ENCODE data around the gene ATXN1.

DNA sequence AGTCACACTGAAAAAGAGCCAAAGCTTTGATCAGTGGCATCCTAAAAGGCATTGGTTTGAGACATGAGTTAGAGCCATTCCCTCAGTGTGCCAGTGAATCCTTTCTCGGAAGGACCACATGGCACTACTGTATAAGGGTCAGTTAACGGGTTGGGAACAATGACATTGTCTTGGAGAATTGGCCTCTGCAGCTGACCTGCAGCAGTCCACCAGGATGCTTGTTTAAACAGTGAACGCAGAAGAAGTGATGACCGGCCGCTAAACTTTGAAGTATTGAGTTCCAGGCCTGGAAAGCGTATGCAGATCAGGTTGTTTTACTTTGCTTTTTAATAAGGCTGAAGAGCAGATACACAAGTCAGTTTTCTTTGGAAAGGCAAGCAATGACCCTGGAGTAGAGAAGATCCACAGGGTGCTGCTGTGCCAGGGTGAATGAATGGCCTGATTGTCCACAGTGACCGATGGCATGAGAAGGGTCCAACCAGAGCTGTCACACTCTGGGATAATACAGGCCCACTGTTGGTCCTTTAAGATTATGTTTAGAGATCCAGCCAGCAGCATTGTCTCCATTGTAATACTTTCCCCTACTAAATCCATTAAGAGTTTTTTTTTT, 465.1 kb downstream of the ATXN1 start:
- TF ChIP-seq ARNT (IDR thresholded peaks at IDR 0.05) (no peak), FOXA1 (IDR thresholded peaks at IDR 0.05) (no peak), SUZ12 (IDR thresholded peaks at IDR 0.05) (no peak), HDGF (IDR thresholded peaks at IDR 0.05; ENCODE audit: borderline replicate concordance) (no peak), TARDBP (IDR thresholded peaks at IDR 0.05) (no peak), SP1 (IDR thresholded peaks at IDR 0.05) (no peak), LEF1 (IDR thresholded peaks at IDR 0.05; ENCODE audit: borderline replicate concordance) (no peak), BHLHE40 (IDR thresholded peaks at IDR 0.05; ENCODE audit: borderline replicate concordance) (no peak), NFRKB (IDR thresholded peaks at IDR 0.05) (no peak), FOXK2 (IDR thresholded peaks at IDR 0.05) (no peak), FOXM1 (IDR thresholded peaks at IDR 0.05; ENCODE audit: borderline replicate concordance) (no peak), ELF4 (IDR thresholded peaks at IDR 0.05) (no peak)
- TF ChIP-seq, protein P1, sequence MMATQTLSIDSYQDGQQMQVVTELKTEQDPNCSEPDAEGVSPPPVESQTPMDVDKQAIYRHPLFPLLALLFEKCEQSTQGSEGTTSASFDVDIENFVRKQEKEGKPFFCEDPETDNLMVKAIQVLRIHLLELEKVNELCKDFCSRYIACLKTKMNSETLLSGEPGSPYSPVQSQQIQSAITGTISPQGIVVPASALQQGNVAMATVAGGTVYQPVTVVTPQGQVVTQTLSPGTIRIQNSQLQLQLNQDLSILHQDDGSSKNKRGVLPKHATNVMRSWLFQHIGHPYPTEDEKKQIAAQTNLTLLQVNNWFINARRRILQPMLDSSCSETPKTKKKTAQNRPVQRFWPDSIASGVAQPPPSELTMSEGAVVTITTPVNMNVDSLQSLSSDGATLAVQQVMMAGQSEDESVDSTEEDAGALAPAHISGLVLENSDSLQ (IDR thresholded peaks at IDR 0.05), result no peak

Data from HEK293T (cell line).